ENCODE measurements around the gene ARL3.
"Not testable (repeated sequence)": the region's sequence is repeated elsewhere in the genome, so short reads cannot be mapped to it uniquely, and the experiment has no call there.

The ARL3 gene

GRCh38 chr10:102670065-102670670 lies 44.0 kb downstream of the ARL3 start:
- no peak for DNase-seq

DNA sequence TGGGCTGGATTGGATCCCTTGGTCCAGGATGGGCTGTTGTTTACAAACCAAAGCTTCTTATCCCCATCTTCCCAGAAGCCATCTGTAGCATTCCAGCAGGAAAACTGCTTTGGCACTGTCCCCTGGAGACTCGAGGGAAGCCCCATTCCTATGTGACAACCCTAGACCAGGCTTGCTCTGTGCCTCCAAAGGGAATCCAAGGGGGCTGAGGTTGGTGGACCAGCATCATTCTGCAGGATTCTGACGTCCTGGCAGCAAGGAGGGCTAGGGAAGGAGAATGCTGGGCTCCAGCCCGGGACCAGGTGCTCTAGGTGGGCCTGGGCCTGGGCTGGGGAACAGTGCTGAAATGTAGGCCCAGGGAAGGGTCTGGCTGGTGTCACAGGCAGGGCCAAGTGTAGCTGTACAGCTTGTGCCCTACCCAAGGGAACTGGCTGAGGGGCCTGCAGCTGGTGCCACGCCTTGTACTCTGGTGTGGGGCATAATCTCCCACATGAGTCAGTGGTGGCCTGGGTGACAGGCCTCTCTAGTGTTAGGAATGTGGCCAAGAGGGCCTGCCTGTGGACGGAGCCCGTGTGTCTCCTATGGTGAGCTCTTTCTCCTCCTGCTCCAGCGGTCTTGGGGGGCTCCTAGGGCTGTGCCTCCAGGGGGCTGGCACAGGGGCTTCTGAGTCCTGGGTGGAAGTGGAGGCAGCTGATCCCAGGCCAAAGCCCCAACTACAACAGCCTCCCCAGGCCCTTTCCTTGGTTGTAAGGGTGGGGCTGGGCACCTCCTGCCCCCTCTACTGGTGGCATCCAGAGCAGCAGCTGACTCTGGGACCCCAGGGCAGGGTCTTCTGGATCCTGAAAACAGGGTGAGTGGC lies 44.8 kb downstream of the ARL3 start:
- no peak for DNase-seq

DNA sequence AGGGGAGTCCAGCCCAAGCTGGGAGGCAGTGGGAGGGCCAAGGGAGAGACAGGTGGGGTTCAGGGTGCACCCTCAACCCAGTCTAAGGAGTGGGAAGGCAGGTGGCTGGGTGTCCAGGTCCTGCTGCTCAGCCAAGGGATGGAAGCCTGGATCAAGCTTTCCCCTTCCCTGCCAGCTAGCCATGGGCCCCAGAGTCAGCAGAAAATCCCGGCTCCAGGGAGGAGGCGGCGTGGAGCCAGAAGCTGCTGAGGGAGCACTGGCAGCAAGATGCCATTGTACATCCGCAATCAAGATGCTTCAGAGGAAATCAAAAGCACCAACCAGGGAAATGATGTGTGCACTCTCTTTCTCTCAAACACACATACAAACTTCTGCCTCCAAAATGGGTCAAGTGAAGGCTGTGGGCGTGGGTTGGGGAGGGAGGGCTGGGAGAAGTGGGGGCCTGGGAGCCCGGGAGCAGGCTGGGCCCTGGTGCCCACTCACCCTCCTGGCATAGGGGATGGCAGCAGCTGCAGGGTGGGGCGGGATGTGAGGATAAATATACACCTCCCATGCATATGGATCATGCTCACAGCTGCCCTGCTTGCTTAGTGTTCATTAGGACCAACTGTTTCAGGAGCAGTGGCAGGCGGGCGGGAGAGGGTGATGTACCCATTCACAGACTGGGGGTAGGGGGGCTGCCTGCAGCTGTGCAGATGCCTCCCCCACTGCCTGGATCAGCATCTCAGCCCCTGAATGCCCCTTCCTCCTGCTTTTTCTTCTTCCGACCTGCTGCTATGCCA lies 45.7 kb downstream of the ARL3 start:
- no peak for DNase-seq

DNA sequence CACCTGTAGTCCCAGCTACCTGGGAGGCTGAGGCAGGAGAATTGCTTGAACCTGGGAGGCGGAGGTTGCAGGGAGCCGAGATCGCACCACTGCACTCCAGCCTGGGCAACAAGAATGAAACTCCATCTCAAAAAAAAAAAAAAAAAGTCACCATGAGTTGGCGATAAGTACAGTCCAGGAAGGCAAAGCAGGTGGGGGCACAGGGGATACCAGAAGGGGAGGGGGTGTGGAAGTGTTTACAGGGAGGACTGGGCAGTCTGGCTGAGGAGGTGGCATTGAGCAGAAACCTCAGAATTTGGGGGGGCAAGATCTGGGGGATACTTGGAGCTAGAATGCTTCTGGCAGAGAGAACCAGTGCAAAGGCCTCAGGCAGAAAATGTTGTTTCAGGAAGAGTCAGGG lies 46.8 kb downstream of the ARL3 start:
- DNase-seq = not testable (repeated sequence)

DNA sequence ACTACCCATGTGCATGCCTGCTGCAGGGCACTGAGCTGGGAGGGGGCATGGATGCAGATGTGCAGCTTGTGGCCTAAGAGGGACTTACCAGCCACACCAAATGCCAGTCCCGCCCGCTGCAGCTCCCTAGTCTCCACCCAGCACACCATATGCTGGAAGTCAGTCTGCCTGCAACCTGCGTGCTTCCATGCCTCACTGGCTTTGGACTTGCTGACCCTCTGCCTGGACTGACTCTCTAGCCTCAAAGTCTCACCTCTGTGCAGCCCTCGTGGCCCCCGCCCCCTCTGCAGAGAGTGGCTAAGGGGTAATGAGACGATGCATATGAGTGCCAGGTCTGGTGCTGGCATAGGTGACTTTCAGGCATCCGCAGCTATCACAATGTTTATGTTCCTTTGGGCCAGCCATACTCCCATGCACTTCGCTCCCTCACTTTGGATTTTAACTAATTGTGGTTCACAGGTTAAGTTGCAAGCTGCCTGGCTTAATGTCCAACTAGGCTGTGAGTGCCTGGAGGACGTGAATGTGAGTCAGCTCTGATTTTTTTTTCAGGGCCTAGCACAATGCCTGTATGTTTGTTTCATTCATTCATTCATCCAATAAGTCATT lies 48.2 kb downstream of the ARL3 start:
- no peak for DNase-seq

DNA sequence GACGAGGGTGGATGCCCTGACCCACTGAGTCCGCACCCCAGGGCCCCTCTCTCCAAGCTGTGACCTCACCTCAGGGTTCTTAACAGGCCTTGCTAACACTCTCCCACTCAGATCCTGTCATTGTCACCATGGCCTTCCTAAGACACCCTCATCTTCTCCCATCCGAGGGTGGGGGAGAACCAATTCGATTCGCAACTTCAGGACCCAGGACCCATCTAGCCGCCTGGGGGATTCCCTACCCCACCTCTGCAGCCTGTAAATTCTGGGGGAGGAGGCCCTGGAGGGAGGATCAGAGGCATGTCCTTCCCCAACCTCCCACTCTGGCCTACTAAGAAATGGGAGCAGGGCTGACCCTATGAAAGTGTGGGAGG lies 52.6 kb downstream of the ARL3 start:
- no peak for DNase-seq

DNA sequence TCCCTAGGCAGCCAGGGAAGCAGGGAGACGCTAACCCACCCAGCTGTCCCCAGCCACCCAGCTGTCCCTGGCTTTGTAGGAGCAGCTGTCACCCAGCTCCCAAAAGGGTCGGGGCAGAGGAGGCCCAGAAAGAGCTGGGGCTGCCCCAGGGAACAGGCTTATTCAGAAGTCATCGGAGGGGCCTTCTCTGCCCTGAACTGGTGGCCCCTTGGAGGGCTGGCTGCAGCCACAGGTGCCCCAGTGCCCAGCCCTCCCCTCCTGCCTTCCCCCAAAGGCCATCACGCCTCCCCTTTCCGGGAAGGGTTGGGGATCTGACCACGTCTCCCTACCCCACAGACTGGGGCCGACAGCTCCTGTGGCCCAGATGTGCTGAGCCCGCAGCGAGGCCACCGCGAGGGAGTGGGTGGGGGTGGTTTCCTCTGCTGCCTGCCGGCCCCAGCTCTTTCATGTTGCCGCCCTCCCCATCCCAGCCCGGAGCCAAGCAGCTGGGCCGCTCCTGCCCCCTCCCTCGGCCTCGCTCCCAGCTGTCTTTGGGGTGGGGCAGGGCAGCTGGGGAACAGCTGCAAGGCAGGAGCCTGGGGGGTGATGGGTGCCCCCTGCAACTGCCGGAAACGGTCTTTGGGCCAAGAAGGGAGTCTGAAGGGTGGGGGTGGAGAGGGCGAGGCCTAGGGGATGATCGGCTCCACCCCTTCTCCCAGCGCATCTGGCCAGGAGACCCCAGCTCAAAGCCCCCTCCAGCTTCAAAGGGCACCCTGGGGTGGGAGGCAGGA lies 53.1 kb downstream of the ARL3 start:
- no peak for DNase-seq

DNA sequence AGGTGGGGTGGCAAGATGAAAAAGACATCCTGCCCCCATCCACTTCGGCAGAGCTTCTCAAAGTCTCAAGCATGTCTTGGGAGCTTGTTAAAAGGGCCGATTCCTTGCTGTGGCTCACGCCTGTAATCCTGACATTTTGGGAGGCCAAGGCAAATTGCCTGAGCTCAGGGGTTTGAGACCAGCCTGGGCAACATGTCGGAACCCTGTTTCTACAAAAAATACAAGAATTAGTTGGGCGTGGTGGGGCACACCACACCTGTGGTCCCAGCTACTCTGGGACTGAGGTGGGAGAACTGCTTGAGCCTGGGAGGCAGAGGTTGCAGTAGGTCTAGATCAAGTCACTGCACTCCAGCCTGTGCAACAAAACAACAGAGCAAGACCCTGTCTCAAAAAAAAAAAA lies 55.4 kb downstream of the ARL3 start:
- no peak for DNase-seq

GRCh38 chr10:102657984-102658724 lies 56.0 kb downstream of the ARL3 start:
- DNase-seq = no peak

- DNase-seq = no peak
Observed at GRCh38 chr10:102657451-102657850, 56.7 kb downstream of the ARL3 start.

GRCh38 chr10:102656791-102657371 lies 57.3 kb downstream of the ARL3 start:
- no peak for DNase-seq

DNA sequence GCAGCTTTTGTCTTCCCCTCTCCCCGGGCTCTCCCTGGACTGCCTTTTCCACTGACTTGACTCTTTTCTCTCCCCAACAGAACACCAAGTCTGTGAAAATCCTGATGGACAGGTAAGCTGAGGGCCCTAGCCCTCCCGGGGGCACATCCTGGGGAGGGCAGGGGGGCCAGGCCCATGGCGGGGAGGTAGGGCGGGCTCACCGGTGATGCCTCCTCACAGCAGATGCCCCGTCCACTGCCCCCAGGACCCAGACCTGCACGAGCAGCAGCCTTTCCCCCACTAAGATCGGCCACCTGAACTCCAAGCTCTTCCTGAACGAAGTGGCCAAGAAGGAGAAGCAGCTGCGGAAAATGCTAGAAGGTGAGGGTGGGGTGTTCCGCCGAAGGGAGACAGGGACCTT lies 58.2 kb downstream of the ARL3 start:
- no peak for DNase-seq

DNA sequence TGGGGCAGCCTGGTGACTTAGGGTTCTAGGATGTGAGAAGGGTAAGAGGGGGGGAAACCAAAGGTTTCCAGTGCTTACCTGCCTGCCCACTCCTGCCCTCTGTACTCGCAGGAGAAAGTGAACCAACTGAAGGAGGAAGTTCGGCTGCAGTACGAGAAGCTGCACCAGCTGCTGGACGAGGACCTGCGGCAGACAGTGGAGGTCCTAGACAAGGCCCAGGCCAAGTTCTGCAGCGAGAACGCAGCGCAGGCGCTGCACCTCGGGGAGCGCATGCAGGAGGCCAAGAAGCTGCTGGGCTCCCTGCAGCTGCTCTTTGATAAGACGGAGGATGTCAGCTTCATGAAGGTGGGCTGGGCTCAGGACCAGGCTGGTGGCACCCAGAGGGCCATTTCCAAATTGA lies 59.2 kb downstream of the ARL3 start:
- DNase-seq = no peak

DNA sequence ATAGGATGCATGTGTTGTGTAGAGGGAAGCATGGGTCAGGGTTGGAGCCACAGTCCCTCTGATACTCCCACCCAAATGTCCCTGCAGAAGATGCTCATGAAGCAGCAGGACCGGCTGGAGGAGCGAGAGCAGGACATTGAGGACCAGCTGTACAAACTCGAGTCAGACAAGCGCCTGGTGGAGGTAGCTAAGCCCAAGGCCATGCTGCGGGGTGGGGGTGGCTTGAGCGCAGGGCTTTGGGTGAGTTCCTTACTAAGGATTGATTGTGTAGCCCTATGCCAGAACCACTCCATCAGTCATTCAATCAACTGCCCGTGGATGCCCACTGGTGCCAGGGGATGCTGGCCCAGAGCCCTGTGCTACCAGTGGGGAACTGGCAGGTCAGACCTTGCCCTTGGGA lies 59.6 kb downstream of the ARL3 start:
- no peak for DNase-seq

- no peak for DNase-seq
Observed at GRCh38 chr10:102653060-102653459, 61.1 kb downstream of the ARL3 start.

- no peak for DNase-seq
Observed at GRCh38 chr10:102652170-102652916, 61.9 kb downstream of the ARL3 start.

- DNase-seq = no peak
Observed at GRCh38 chr10:102651455-102652169, 62.6 kb downstream of the ARL3 start.

DNA sequence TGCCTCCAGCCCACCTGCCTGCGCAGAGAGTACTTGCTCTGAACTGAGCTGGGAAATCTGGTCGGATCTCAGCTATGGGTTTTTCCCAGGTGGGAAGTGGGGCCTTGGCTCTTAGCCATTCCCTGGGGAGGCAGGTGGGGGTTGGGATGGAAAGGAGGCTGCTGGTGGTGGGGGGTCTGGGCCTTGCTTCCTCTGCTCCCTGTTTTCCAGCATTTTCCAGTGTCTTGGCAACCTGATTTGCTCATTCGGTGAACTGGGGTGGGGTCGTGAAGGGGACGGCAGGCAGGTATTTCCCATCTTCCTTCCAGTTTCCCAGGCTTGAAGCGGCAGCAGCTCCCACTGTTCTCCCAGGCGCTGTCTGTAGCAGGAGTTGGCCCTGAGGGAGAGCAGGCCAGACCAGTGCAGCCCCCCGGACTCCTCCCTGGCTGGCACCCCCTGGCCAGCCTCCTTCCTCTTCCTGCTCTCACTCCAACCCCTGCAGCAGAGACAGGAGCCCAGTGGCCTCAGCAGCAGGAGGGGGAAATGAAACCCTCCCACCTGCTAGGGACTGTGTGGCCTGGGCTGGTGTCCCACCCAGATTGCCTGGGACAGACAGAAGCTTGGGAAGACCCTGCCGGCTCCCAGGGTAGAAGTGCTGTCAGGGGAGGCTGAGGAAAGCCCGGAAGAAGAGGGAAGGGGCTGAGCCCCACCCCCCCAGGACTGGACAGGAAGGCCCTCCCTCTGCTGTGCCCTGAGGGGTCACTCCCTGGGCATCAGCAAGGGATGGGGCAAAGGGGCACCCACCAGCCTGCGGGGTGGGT lies 63.3 kb downstream of the ARL3 start:
- DNase-seq = no peak

Measured in NCI-H2227 treated with DMSO at 0.1 percent for 48 hours (cell line).